Adipose tissue (tissue), 3 donors: Measurements from ENCODE around the gene FSTL5. TPM values are rescaled to one million over a fixed set of nuclear protein-coding genes. Genes with fewer than 3 reads are reported as not detected.

Source experiments
- H3K27ac ChIP-seq: one replicate; pipeline ENCODE4 v1.5.1; 2013; ENCODE audit warnings: low read depth, low read length
- WGBS, 3 donors: extraction: QIAGEN DNeasy Blood & Tissue Kit; methylation state at CpG; one replicate each; pipeline ENCODE4 v1.1.7; 2013; 5-methylcytosine and 5-hydroxymethylcytosine counted together
- polyA plus RNA-seq, 3 donors: library from polyadenylated mRNA; stranded (reverse); fragments of 200-250 nt; gene quantifications; one replicate each; pipeline ENCODE4 v1.2.3, GENCODE V29; 2013
- donor health status: healthy with polysubstance abuse.
- donor health status: Bipolar disorder and iron deficiency.
- donor health status: healthy.

Gene FSTL5
- polyA plus RNA-seq, 3 donors, result 0.09 TPM; not detected in 2

- no peak overlapping the region for H3K27ac ChIP-seq
- WGBS, 3 donors, result 50 to 78% (median 59%) methylated on average over 5 of the region's 5 CpGs
These were observed 607.8 kb downstream of the FSTL5 start for GRCh38 chr4:161555689-161556660.

- WGBS, 3 donors, result 24 to 35% (median 28%) methylated on average over 5 of the region's 5 CpGs
- no peak overlapping the region for H3K27ac ChIP-seq
These were observed 609.3 kb downstream of the FSTL5 start for GRCh38 chr4:161554372-161554990.

- H3K27ac ChIP-seq, result no peak overlapping the region
- WGBS, 3 donors, result 71 to 75% (median 72%) methylated on average over 5 of the region's 5 CpGs
These were observed 616.9 kb downstream of the FSTL5 start for GRCh38 chr4:161546902-161547301.

GRCh38 chr4:161540265-161540664, 623.5 kb downstream of the FSTL5 start:
- WGBS, 3 donors, result 75 to 86% (median 76%) methylated on average over 1 of the region's 1 CpG

GRCh38 chr4:161538941-161539340, 624.9 kb downstream of the FSTL5 start:
- 74 to 86% (median 83%) methylated on average over 4 of the region's 4 CpGs for WGBS, 3 donors
- H3K27ac ChIP-seq, result no peak overlapping the region

More at GRCh38 chr4:161540265-161540664, 623.5 kb downstream of the FSTL5 start:
- no peak overlapping the region for H3K27ac ChIP-seq

GRCh38 chr4:161530710-161531109, 633.1 kb downstream of the FSTL5 start:
- H3K27ac ChIP-seq, result no peak overlapping the region
- 26 to 52% (median 40%) methylated on average over 1 of the region's 1 CpG for WGBS, 3 donors

GRCh38 chr4:161525121-161525520, 638.7 kb downstream of the FSTL5 start:
- WGBS, 3 donors, result 71 to 78% (median 73%) methylated on average over 1 of the region's 1 CpG
- no peak overlapping the region for H3K27ac ChIP-seq

- 20 to 52% (median 45%) methylated on average over 3 of the region's 3 CpGs for WGBS, 3 donors
- H3K27ac ChIP-seq, result no peak overlapping the region
These were observed 641.8 kb downstream of the FSTL5 start for GRCh38 chr4:161522031-161522430.

GRCh38 chr4:161519611-161520010, 644.2 kb downstream of the FSTL5 start:
- 92 to 99% (median 94%) methylated on average over 2 of the region's 2 CpGs for WGBS, 3 donors
- no peak overlapping the region for H3K27ac ChIP-seq

GRCh38 chr4:161517941-161518340, 645.9 kb downstream of the FSTL5 start:
- 28 to 43% (median 31%) methylated on average over 3 of the region's 3 CpGs for WGBS, 3 donors

GRCh38 chr4:161505141-161505540, 658.7 kb downstream of the FSTL5 start:
- WGBS, 3 donors, result 82 to 87% (median 84%) methylated on average over 3 of the region's 3 CpGs
- H3K27ac ChIP-seq, result no peak overlapping the region

More at GRCh38 chr4:161517941-161518340, 645.9 kb downstream of the FSTL5 start:
- H3K27ac ChIP-seq, result no peak overlapping the region

GRCh38 chr4:161498155-161498554, 665.6 kb downstream of the FSTL5 start:
- no peak overlapping the region for H3K27ac ChIP-seq

GRCh38 chr4:161486461-161486860, 677.3 kb downstream of the FSTL5 start:
- H3K27ac ChIP-seq, result no peak overlapping the region
- WGBS, 3 donors, result 18 to 65% (median 26%) methylated on average over 1 of the region's 1 CpG

GRCh38 chr4:161466316-161466715, 697.5 kb downstream of the FSTL5 start:
- H3K27ac ChIP-seq, result no peak overlapping the region
- WGBS, 3 donors, result 61 to 84% (median 73%) methylated on average over 4 of the region's 4 CpGs

- 64 to 85% (median 79%) methylated on average over 2 of the region's 2 CpGs for WGBS, 3 donors
- H3K27ac ChIP-seq, result no peak overlapping the region
These were observed 700.4 kb downstream of the FSTL5 start for GRCh38 chr4:161463436-161463835.

GRCh38 chr4:161457906-161458305, 705.9 kb downstream of the FSTL5 start:
- 85 to 93% (median 86%) methylated on average over 3 of the region's 3 CpGs for WGBS, 3 donors
- H3K27ac ChIP-seq, result no peak overlapping the region

- 28 to 37% (median 33%) methylated on average over 1 of the region's 1 CpG for WGBS, 3 donors
These were observed 706.5 kb downstream of the FSTL5 start for GRCh38 chr4:161457311-161457710.

GRCh38 chr4:161454860-161455259, 708.9 kb downstream of the FSTL5 start:
- H3K27ac ChIP-seq, result no peak overlapping the region
- WGBS, 3 donors, result 55 to 86% (median 81%) methylated on average over 2 of the region's 2 CpGs

More at GRCh38 chr4:161457311-161457710, 706.5 kb downstream of the FSTL5 start:
- H3K27ac ChIP-seq, result no peak overlapping the region

GRCh38 chr4:161448550-161449180, 715.1 kb downstream of the FSTL5 start:
- no peak overlapping the region for H3K27ac ChIP-seq
- WGBS, 3 donors, result 34 to 90% (median 42%) methylated on average over 5 of the region's 5 CpGs
